Cerebellar nuclear complex (tissue), 1 donor: ENCODE results near the gene KRTAP10-10.
"Not testable (repeated sequence)": the region's sequence is repeated elsewhere in the genome, so short reads cannot be mapped to it uniquely, and the experiment has no call there.

ENCODE experiments used
- DNase-seq, 2 experiments: peaks; one replicate each; lab custom pipeline; 2025; lab: John Stamatoyannopoulos, UW

The KRTAP10-10 gene

DNA sequence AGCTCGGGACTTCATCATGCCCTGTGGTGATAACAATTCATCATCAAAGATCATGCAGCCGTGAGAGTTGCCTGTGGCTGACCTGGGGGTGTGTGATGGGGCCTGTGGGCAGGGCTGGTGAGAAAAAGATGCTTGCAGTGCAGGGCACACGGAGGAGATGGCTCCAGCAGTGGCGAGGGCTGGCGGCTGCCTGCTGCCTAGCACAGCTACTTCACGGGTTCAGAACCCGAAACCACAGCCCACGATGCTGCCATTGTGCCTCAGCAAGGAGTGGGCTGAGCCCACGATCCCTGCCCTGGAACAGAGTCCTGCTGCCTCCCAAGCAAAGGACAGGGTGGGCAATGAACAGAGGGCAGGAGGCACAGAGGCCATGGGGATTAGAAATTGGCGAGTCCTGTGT is 10.9 kb upstream of the KRTAP10-10 start:
- no peak for DNase-seq

DNA sequence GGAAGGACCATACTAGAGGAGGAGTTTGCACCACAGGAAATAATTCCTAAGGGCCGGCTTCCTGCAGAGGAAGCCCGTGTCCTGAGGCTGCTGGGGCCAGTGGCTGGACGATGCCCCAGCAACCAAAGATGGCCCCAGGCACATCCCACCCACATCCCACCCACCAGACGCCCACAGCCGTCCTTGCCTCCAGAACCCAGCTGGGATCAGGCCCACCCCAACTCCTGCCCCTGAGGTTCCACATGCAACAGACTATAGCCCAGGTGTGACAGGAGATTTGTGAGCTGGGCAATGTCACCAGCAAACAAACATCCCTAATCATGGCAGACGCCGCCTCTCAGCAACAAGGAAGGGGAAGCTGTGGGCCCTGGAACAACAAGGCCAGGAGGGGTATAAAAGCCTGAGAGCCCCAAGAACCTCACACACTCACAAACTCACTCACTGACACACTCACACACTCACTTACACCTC is 10.4 kb upstream of the KRTAP10-10 start, which contains the start of gene KRTAP10-9:
TSS of gene KRTAP10-9 (plus strand) at position 421 of the 471 bp plus-strand sequence. CDS start 79 bp downstream, outside the sequence.
- no peak for DNase-seq

DNA sequence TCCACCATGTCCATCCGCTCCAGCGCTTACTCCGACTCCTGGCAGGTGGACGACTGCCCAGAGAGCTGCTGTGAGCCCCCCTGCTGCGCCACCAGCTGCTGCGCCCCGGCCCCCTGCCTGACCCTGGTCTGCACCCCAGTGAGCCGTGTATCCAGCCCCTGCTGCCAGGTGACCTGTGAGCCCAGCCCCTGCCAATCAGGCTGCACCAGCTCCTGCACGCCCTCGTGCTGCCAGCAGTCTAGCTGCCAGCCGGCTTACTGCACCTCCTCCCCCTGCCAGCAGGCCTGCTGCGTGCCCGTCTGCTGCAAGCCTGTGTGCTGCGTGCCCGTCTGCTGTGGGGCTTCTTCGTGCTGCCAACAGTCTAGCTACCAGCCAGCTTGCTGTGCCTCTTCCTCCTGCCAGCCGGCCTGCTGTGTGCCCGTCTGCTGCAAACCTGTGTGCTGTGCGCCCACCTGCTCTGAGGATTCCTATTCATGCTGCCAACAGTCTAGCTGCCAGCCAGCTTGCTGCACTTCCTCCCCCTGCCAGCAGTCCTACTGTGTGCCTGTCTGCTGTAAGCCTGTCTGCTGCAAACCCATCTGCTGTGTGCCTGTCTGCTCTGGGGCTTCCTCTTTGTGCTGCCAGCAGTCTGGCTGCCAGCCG is 9.9 kb upstream of the KRTAP10-10 start:
- DNase-seq: not testable (repeated sequence)

DNA sequence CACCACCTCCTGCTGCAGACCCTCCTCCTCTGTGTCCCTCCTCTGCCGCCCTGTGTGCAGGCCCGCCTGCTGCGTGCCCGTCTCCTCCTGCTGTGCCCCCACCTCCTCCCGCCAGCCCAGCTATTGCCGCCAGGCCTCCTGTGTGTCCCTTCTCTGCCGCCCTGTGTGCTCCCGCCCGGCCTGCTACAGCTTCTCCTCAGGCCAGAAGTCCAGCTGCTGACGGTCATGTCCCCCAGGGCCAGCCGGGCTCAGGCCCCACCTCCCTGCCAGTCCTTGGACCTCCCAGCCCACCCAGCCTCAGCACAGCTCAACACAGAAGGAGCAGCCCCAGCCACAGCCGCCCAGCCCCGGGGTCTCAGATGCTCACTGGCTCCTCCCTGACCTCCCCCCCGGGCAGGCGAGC is 9.3 kb upstream of the KRTAP10-10 start:
- not testable (repeated sequence) for DNase-seq

DNA sequence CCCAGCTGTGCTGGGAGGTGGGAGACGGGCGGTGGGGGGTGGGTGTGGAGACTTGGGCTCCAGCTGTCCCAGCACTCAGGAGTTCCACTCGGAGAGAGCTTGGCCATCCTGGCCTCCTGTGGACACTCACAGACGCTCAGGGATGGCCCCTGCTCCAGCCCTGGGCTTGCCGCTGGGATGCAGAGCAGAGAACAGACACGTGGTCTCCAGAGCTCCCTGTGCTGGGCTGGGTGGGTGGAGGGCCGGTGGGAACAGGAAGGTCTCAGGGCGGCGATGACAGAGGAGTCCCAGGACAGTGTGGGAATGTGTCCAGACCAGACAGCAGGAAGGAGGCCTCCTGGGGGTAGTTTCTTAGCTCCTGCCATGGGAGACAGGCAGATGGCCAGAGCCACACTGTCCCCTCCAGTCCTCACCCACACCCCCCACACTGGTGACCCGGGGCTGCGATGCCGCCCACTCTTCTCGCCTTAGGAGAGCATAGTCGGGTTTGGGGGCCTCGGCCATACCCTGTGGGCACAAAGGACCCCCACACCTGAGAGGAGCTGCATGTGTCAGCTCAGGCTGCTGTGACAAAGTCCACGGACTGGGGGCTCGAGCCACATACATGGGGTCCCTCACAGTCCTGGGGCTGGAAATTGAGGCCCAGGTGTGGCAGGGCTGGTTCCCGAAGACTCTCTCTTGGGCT is 8.3 kb upstream of the KRTAP10-10 start:
- DNase-seq: no peak

DNA sequence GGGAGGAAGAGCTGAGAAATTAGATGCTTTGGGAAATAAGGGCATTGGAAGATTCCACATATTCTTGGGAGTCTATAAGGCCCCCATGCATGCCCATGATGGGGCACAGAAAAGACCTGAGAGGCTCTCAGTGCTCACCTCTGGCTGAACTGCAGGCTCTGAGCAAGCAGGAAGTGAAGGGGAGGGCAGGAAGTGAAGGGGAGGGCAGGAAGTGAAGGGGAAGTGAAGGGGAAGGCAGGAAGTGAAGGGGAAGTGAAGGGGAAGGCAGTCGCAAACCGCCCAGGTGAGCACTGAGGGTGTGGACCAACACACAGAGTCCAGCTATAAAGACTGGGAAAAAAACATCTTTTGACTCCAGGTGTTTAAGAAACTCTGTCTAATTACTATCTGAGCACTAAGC is 6.7 kb upstream of the KRTAP10-10 start:
- DNase-seq: no peak

DNA sequence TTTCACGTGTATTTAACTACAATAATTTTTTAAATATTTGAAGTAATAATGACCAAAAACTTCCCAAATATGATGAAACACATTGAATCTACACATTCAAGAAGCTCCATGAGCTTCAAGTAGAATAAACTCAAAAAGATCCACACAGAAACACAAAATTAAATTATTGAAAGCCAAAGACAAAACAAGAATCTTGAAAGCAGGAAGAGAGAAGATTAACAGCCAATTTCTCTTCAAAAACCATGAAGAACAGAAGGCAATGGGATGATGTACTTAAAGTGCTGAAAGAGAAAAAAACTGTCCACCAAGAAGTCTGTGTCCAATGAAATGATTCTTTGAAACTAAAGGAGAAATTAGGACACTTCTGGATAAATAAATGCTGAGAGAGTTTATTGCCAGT is 5.1 kb upstream of the KRTAP10-10 start:
- no peak for DNase-seq

DNA sequence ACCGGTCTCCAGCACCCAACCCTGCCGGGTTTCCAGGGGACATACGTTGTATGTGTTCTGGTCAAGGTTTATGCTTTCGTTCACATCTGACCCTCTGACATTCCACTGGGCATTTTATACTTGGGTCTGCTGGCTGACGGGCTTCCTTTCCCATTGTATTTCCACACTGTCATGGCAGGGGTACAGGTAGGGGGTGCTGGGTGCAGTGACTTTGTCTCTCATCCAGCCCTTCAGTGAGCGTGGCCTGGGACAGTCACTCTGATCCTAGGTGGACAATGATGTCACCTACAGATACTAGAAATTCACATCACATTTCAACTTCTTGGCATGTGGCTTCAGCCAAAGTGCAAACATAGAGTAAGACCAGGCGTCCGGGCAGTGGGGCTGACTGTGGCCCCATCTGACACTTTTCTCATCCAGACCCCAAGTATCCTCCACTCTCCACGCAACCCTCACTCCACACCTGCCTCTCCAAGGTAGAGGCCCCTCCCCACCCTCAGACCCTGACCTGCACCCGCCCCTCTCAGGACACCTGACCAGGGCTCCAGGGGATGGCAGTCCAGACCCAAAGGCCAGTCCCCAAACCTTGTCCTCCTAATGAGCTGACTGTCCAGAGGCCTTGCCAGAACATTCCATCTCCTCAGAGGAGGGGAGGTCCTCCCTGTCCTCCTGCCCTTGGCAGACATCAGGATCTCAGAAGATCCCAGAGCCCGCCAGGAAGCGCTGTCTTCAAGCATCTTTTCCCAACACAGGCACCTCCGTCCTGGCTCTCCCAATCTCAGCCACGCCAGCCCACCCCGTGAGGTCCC is 743 bp upstream of the KRTAP10-10 start:
- no peak for DNase-seq

DNA sequence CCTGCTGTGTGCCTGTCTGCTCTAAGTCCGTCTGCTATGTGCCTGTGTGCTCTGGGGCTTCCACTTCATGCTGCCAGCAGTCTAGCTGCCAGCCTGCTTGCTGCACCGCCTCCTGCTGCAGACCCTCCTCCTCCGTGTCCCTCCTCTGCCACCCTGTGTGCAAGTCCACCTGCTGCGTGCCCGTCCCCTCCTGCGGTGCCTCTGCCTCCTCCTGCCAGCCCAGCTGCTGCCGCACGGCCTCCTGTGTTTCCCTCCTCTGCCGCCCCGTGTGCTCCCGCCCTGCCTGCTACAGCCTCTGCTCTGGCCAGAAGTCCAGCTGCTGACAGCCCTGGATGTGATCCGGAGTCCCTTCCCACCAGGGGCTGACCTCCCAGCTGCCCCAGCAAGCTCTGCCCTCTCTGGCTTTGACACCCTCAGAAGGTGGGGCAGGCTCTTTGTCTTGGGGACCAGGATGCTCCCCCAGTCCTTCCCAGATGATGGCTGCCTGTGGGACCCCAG is 744 bp downstream of the KRTAP10-10 start:
- DNase-seq: not testable (repeated sequence)

DNA sequence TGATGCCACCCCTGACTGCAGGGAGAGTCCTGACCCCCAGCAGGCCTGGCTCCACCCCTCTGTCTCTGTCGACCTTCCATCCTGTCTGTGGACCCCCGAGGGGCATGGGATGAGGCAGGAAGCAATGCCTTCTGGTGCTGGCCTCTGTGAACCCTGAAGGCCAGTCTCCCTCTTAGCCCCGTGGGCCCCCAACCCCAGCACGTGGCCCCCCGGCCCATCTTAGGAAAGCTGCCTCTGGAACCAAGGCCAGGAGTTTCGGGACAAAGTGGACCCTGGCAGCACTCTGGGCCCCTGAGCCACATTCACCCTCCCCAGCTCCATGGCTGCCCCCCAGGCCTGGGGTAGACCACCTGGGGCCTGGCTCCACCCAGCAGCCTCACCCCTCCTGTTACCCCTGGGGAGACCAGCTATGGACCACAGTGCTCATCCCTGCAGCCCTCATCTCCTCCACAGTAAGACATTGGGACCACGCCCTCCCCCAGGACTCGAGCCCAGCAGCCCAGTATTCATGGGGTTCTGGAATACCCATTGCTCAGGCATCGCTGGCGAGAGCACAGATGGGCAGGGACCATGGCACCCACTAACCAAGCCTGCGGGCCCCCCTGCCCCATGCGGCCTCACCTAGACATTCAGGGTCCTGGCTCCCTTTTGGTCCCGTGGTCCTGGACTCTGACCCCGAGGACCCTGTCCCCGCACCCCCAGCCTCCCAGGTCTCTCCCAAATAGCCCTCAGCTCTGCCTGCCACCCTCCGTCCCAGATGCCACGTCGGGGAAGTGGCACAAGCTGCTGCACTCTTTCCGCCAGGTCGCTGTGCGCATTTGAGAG is 1.6 kb downstream of the KRTAP10-10 start:
- not testable (repeated sequence) for DNase-seq

DNA sequence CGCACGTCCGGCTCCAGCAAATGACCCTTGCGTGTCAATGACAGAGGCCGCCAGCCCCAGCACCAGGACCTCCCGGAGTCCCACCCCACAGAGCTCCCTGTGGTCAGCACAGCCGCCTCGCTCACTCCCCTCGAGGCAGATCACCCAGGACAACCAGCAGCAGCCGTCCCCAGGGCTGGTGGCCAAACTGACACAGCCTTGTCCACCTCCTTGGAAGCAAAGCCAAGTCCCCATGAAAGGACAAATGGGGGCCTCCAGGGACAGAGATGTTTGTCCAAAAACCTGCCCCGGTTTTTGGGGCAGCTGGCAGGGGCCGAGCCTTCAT is 2.1 kb downstream of the KRTAP10-10 start:
- DNase-seq: no peak

DNA sequence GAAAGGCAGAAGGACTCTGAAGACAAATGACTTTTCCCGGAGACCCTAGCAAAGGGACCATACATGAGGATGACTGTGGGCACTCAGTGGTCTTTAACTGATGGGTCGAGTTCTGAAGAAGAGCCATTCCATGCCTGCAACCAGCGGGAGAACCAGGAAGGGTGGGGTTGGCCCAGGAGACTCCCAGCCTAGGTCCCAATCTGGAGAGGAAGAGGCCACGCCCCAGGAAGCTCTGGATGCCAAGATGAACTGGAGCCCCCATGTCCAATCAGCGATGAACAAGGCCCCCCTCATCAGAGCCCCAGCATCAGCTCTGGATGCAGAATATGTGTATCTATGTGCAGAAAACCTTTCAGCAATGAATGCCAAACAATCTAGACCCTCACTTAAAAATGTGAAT is 3.6 kb downstream of the KRTAP10-10 start:
- DNase-seq: no peak

DNA sequence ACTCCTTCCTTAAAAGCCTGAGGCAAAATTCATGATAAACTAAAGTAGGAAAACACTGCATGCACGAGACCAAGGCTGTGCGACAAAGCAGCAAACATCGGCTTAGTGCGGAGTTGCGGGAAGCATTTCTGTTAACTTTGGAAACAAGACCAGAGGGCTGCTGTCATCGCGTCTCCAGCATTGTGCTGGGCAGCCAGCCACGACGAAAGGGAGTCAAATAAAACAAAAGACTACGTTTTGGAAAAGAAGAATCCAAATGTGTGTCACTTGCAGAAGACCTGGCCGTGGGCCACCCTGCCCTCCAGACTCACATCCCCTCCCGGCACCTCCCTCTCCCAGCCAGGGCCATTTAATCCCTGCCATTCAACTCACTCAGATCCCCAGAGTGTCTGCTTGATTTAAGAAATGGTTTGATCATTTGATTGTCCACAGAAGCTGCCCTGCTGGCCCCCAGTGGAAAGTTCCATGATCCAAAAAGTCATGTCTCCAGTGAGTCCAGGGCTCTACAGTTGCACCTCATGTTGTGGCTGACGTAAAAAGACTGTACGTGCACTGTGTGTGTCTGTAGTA is 6.7 kb downstream of the KRTAP10-10 start:
- no peak for DNase-seq

DNA sequence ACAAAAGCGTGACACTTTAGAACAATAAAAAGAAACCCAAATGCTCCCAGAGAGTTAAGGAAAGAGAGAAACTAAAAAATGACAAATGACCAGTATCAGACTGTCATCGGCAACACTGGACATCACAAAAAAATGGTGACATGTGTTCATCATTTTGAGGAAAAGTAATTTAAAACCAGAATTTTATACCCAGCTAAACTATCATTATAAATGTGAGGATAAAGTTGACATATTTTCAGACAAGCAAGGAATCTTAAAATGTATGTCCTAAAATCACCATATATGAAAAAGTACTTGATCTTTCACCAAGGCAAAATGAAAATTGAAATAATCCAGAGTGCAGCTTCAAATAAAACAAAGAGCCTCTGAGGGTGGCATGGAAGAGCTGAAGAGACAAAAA is 7.7 kb downstream of the KRTAP10-10 start:
- DNase-seq: no peak

DNA sequence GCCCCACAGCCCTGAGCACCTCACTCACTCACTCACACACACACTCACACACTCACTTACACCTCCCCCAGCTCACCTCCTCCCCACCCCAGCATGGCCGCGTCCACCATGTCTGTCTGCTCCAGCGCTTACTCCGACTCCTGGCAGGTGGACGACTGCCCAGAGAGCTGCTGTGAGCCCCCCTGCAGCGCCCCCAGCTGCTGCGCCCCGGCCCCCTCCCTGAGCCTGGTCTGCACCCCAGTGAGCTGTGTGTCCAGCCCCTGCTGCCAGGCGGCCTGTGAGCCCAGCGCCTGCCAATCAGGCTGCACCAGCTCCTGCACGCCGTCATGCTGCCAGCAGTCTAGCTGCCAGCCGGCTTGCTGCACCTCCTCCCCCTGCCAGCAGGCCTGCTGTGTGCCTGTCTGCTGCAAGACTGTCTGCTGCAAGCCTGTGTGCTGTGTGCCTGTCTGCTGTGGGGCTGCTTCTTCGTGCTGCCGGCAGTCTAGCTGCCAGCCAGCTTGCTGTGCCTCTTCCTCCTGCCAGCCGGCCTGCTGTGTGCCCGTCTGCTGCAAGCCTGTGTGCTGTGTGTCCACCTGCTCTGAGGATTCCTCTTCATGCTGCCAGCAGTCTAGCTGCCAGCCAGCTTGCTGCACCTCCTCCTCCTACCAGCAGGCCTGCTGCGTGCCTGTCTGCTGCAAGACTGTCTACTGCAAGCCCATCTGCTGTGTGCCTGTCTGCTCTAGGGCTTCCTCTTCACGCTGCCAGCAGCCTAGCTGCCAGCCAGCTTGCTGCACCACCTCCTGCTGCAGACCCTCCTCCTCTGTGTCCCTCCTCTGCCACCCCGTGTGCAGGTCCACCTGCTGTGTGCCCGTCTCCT is 9.4 kb downstream of the KRTAP10-10 start, which contains the start of gene KRTAP10-11:
TSS of gene KRTAP10-11 (plus strand) at position 49 of the 856 bp plus-strand sequence. CDS start at position 94, 45 bp downstream.
- DNase-seq: not testable (repeated sequence)

DNA sequence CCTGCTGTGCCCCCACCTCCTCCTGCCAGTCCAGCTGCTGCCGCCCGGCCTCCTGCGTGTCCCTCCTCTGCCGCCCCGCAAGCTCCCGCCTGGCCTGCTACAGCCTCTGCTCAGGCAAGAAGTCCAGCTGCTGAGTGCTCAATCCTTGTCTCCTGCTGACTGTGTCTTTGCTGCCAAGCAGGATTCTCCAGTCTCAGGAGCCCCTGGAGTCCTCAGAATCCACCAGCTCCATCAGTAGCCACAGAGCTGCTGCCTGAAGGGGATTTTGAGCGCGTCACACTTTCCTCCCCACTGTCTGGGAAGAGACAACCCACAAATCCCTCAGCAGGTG is 10.0 kb downstream of the KRTAP10-10 start:
- DNase-seq: no peak

DNA sequence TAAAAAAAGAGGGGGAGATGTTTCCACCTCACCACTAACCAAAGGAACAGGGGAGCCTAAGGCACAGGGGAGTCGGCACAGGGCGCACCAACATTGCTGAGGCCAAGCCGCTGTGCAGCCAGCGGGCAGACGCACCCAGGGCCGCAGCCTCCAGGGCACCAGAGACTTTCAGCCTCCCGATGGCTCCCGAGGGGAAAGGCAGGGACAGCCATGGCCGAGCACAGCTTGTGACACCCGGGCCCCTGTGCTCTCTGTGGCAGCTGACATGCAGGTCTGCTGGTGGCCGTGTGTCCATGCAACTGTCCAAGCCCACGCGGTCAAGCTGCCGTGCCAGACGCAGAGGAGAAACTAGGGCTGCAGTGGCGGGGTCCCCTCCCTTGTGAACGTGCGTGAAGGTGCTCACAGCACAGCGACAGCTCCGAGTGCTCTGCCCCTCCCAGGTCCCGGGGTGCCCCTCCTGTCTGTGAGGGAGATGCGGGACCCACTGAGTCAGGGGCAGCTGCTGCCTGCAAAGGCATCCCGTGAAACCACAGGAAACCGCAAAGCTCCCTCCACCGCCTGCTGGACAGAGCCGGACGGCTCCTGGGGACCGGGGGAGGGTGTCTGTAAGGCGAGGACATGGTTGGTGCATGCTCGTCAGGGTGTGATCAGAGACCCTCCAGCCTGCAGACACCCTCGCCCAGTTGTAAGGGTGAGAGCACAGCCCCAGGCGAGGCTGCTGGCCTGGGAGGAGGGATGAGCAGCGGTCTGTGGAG is 11.6 kb downstream of the KRTAP10-10 start:
- no peak for DNase-seq

DNA sequence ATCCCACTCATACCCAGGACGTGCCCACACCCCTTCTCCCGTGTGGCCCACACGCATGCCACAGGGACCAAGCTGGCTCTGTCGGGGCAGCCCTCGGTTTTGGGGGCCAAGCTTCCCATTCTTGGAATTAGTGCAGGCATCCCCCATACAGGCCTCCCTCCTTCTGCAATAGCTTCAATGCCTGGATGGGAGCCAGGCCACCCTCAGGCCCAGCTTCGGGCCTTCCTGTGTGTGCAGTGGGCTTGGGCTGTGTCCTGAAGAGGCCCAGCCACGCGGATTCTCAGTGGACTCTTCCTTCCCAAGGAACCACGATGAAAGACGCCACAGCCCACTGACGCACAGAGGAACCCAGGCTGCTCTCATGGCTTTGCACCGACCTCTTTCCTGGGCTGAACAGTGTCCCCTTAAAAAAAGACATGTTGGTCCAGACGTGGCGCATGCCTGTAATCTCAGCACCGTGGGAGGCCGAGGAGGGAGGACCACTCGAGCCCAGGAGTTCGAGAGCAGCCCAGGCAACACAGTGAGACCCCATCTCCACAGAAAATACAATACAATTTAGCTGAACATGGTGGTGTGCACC is 12.5 kb downstream of the KRTAP10-10 start:
- no peak for DNase-seq

DNA sequence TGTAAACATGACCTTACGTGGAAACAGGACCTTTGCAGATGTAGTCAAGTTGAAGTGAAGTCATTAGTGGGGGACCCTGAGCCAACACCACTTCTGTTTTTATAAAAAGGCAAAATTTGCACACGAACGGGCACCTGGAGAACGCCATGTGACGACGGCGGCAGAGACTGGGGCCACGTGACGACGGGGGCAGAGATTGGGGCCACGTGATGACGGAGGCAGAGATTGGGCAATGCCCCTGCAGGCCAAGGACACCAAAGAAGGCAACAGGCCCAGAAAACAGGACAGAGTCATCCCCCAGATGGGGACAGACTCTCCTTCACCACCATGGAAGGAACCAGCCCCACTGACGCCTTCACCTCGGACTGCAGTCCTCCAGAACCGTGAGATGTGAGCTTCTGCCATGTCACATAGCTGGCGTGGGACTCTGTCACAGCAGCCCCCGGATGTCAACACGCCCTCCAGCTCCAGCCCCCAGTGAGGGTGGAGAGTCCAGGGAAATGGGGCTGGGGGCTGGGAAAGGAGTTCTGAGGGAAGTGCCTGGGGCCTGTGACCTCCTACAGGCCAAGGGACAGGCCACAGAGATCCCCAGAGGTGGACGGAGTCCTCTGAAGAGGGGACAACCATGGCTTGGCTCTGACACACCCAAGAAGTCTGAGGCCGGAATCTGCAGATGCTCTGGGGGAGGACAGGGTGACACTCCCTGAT is 13.3 kb downstream of the KRTAP10-10 start:
- no peak for DNase-seq
